Bronchial epithelial cell (primary cell): ENCODE results near the gene SLC9A4. TPM values are rescaled to one million over a fixed set of nuclear protein-coding genes. Genes with fewer than 3 reads are reported as not detected.

Experiments used
- DNase-seq: peaks from one replicate; pipeline ENCODE4 v3.0.0-alpha.2; 2010; ENCODE audit warnings: low read depth
- FAIRE-seq: peaks from 2 replicates; lab custom pipeline; 2011; peaks lifted over from hg19 to GRCh38; lab: Jason Lieb, UNC
- H3K27me3 ChIP-seq: 2 replicates; pipeline ENCODE4 v1.5.1; 2011; ENCODE audit warnings: low read length; ENCODE audit not compliant: control insufficient read depth, insufficient read depth
- H3K36me3 ChIP-seq: 2 replicates; pipeline ENCODE4 v1.5.1; 2011; ENCODE audit warnings: low read length; ENCODE audit not compliant: control insufficient read depth, insufficient read depth
- H3K4me3 ChIP-seq: 2 replicates; pipeline ENCODE4 v1.5.1; 2011; ENCODE audit warnings: mild to moderate bottlenecking, low read depth, low read length, control low read depth
- CTCF ChIP-seq: IDR thresholded peaks from 2 replicates; pipeline ENCODE4 v1.5.1; 2011; ENCODE audit warnings: mild to moderate bottlenecking, moderate library complexity, low read length, control low read depth, inconsistent platforms; ENCODE audit not compliant: insufficient read depth, severe bottlenecking
- total RNA-seq: library from RNA; depleted of rRNA; stranded (reverse); fragments of >200 nt; gene quantifications from 2 replicates; pipeline ENCODE4 v1.2.1, GENCODE V29; 2014

SLC9A4 gene
- total RNA-seq, 1 donor from 2014 or later: under 0.01 TPM

GRCh38 chr2:102428573-102428972, 44.5 kb upstream of the SLC9A4 start:
- DNase-seq: no peak
- FAIRE-seq: no peak
- no peak for TF ChIP-seq CTCF
- Histone ChIP-seq H3K36me3 (no peaks in the 10 kb centered on the region), H3K27me3 (peaks cover 3% of the 10 kb centered on the region), H3K4me3 (no peak overlapping the region)

- Histone ChIP-seq H3K4me3 (no peak overlapping the region), H3K27me3 (peaks cover 3% of the 10 kb centered on the region), H3K36me3 (no peaks in the 10 kb centered on the region)
- FAIRE-seq: no peak
- DNase-seq: no peak
- no peak for TF ChIP-seq CTCF
Observed at GRCh38 chr2:102432386-102432785, 40.6 kb upstream of the SLC9A4 start.

- Histone ChIP-seq H3K27me3 (peaks cover 3% of the 10 kb centered on the region), H3K4me3 (no peak overlapping the region), H3K36me3 (no peaks in the 10 kb centered on the region)
- FAIRE-seq (no peak), DNase-seq (no peak)
- TF ChIP-seq CTCF: no peak
Observed at GRCh38 chr2:102433973-102434654, 38.9 kb upstream of the SLC9A4 start.

- H3K36me3 ChIP-seq: no peaks in the 10 kb centered on the region
- TF ChIP-seq CTCF: no peak
- DNase-seq (no peak), FAIRE-seq (no peak)
- H3K4me3 ChIP-seq: no peak overlapping the region
- peaks cover 3% of the 10 kb centered on the region for H3K27me3 ChIP-seq
Observed at GRCh38 chr2:102434655-102435381, 38.2 kb upstream of the SLC9A4 start.

GRCh38 chr2:102435741-102436140, 37.3 kb upstream of the SLC9A4 start:
- no peak for TF ChIP-seq CTCF
- FAIRE-seq (no peak), DNase-seq (no peak)
- peaks cover 3% of the 10 kb centered on the region for H3K27me3 ChIP-seq
- H3K36me3 ChIP-seq: no peaks in the 10 kb centered on the region
- no peak overlapping the region for H3K4me3 ChIP-seq
